K562 (cell line): Measurements from ENCODE around the gene HBG1. TPM values are rescaled to one million over a fixed set of nuclear protein-coding genes. Genes with fewer than 3 reads are reported as not detected.

Source experiments
- BHLHE40 ChIP-seq: IDR thresholded peaks from 2 replicates; pipeline ENCODE4 v1.6.1; 2011; ENCODE audit warnings: low read length, improper control_type of control experiment
- CBFA2T2 ChIP-seq: fragments of 450-650 bp; conservative IDR thresholded peaks from 2 replicates; pipeline ENCODE4 v1.6.1; 2017; ENCODE audit warnings: mild to moderate bottlenecking
- CBFB ChIP-seq: sonication (generic); formaldehyde crosslinking; IDR thresholded peaks from 2 replicates; pipeline ENCODE4 v1.4.0; 2020; ENCODE audit warnings: mild to moderate bottlenecking, missing genetic modification reagents
- CCAR2 ChIP-seq: fragments of 200-400 bp; formaldehyde crosslinking; IDR thresholded peaks from 2 replicates; pipeline ENCODE4 v1.6.1; 2017; ENCODE audit warnings: mild to moderate bottlenecking, low read depth, low read length
- CTBP1 ChIP-seq: fragments of 450-650 bp; IDR thresholded peaks from 2 replicates; pipeline ENCODE4 v1.6.1; 2016; ENCODE audit warnings: borderline replicate concordance
- DPF2 ChIP-seq: fragments of 450-650 bp; IDR thresholded peaks from 2 replicates; pipeline ENCODE4 v1.6.1; 2016
- EP300 ChIP-seq: IDR thresholded peaks from 2 replicates; pipeline ENCODE4 v1.6.1; 2012; ENCODE audit warnings: low read length, improper control_type of control experiment
- HDAC2 ChIP-seq: fragments of 450-650 bp; IDR thresholded peaks from 2 replicates; pipeline ENCODE4 v1.6.1; 2016; ENCODE audit warnings: mild to moderate bottlenecking
- KDM1A ChIP-seq, 2 experiments: fragments of 450-650 bp; IDR thresholded peaks; 2 replicates each; pipeline ENCODE4 v1.6.1; 2016; ENCODE audit warnings: mild to moderate bottlenecking in 2 of 2
- MTA2 ChIP-seq: fragments of 450-650 bp; IDR thresholded peaks from 2 replicates; pipeline ENCODE4 v1.6.1; 2016; ENCODE audit warnings: low read depth
- SMARCA4 ChIP-seq: fragments of 450-650 bp; IDR thresholded peaks from 2 replicates; pipeline ENCODE4 v1.6.1; 2016
- TCF3 ChIP-seq: sonication (generic); formaldehyde crosslinking; IDR thresholded peaks from 2 replicates; pipeline ENCODE4 v1.4.0; 2020; ENCODE audit warnings: mild to moderate bottlenecking, missing genetic modification reagents
- TEAD2 ChIP-seq: fragments of 450-650 bp; IDR thresholded peaks from 2 replicates; pipeline ENCODE4 v1.6.1; 2016; ENCODE audit warnings: missing genetic modification characterization, control low read depth, missing compliant biosample characterization
- THRAP3 ChIP-seq: fragments of 450-650 bp; IDR thresholded peaks from 2 replicates; pipeline ENCODE4 v1.6.1; 2016; ENCODE audit warnings: mild to moderate bottlenecking, inconsistent platforms, borderline replicate concordance
- ZNF212 ChIP-seq: fragments of 450-650 bp; formaldehyde crosslinking; IDR thresholded peaks from 2 replicates; pipeline ENCODE4 v1.4.0; 2020; ENCODE audit warnings: mild to moderate bottlenecking
- polyA plus RNA-seq, 8 experiments: library from polyadenylated mRNA; depleted of rRNA in 4 of 8; stranded (reverse) in 5 of 8; unstranded in 3 of 8; fragments of >200 nt; fragmentation: Nextera tagmentation in 2 of 8; fragmentation: Illumina TruSeq in 1 of 8; extraction: Ambion mirVana in 2 of 8; extraction: Trizol in 1 of 8; gene quantifications; 2 replicates each; pipeline versions ENCODE4 v1.2.1 to v1.2.3, GENCODE V29; 2011 to 2014; ENCODE audit warnings: inconsistent platforms in 1 of 8, missing spikeins in 1 of 8
- total RNA-seq, 7 experiments: library from RNA; depleted of rRNA in 6 of 7; stranded (reverse); fragments of >200 nt in 6 of 7; fragmentation: Illumina TruSeq in 2 of 7; extraction: Trizol in 2 of 7; gene quantifications; 2 replicates each; pipeline versions ENCODE4 v1.2.1 to v1.2.3, GENCODE V29; 2011 to 2021; ENCODE audit warnings: low replicate concordance in 1 of 7
- TF ChIP-seq, protein P1 (sequence below): sonication (generic); formaldehyde crosslinking; IDR thresholded peaks from 2 replicates; pipeline ENCODE4 v1.8.1; 2022; ENCODE audit warnings: missing genetic modification reagents
- TF ChIP-seq, protein P2 (sequence below): fragments of 200-600 bp; sonication (generic); IDR thresholded peaks from one replicate; pipeline ENCODE4 v1.6.1; 2012; ENCODE audit warnings: mild to moderate bottlenecking, low read depth, low read length, inconsistent platforms
- TF ChIP-seq, protein P3 (sequence below), 2 experiments: fragments of 450-650 bp; conservative IDR thresholded peaks; 2 replicates each; pipeline ENCODE4 v1.6.1; 2017; ENCODE audit warnings: mild to moderate bottlenecking in 2 of 2, moderate library complexity in 2 of 2

HBG1 gene
- total and polyA plus RNA-seq, 9 of the 15 experiments (the other 6 are each of a cell fraction or from before 2014, with no cell fraction given) = 1,066 to 16,338 (median 4,898) TPM

DNA sequence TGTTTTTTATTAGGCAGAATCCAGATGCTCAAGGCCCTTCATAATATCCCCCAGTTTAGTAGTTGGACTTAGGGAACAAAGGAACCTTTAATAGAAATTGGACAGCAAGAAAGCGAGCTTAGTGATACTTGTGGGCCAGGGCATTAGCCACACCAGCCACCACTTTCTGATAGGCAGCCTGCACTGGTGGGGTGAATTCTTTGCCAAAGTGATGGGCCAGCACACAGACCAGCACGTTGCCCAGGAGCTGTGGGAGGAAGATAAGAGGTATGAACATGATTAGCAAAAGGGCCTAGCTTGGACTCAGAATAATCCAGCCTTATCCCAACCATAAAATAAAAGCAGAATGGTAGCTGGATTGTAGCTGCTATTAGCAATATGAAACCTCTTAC is 24.2 kb downstream of the HBG1 start (continued):
- TF ChIP-seq DPF2 (peak; percentile 66), CBFB (CRISPR knock-in tag) (no peak), HDAC2 (0 out of 2 replicates have a peak, but pooled peaks have one; percentile 28), KDM1A (IDR thresholded peaks at IDR 0.05) (peak; percentile 50 to 56; a peak in 3 of 4 replicates), CBFA2T2 (peak; percentile 74), ZNF212 (CRISPR knock-in tag) (no peak), EP300 (peak; percentile 32; the same call in 1 of the 2 replicates), SMARCA4 (0 out of 2 replicates have a peak, but pooled peaks have one; percentile 14), CCAR2 (no peak), TCF3 (CRISPR knock-in tag) (peak; percentile 63), BHLHE40 (peak; percentile 68; the same call in 1 of the 2 replicates), MTA2 (peak; percentile 29; the same call in 1 of the 2 replicates), CTBP1 (peak; percentile 24; the same call in 1 of the 2 replicates), THRAP3 (no peak), TEAD2 (tag) (no peak)
- TF ChIP-seq, protein P1, sequence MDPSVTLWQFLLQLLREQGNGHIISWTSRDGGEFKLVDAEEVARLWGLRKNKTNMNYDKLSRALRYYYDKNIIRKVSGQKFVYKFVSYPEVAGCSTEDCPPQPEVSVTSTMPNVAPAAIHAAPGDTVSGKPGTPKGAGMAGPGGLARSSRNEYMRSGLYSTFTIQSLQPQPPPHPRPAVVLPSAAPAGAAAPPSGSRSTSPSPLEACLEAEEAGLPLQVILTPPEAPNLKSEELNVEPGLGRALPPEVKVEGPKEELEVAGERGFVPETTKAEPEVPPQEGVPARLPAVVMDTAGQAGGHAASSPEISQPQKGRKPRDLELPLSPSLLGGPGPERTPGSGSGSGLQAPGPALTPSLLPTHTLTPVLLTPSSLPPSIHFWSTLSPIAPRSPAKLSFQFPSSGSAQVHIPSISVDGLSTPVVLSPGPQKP = no peak
- TF ChIP-seq, protein P2, sequence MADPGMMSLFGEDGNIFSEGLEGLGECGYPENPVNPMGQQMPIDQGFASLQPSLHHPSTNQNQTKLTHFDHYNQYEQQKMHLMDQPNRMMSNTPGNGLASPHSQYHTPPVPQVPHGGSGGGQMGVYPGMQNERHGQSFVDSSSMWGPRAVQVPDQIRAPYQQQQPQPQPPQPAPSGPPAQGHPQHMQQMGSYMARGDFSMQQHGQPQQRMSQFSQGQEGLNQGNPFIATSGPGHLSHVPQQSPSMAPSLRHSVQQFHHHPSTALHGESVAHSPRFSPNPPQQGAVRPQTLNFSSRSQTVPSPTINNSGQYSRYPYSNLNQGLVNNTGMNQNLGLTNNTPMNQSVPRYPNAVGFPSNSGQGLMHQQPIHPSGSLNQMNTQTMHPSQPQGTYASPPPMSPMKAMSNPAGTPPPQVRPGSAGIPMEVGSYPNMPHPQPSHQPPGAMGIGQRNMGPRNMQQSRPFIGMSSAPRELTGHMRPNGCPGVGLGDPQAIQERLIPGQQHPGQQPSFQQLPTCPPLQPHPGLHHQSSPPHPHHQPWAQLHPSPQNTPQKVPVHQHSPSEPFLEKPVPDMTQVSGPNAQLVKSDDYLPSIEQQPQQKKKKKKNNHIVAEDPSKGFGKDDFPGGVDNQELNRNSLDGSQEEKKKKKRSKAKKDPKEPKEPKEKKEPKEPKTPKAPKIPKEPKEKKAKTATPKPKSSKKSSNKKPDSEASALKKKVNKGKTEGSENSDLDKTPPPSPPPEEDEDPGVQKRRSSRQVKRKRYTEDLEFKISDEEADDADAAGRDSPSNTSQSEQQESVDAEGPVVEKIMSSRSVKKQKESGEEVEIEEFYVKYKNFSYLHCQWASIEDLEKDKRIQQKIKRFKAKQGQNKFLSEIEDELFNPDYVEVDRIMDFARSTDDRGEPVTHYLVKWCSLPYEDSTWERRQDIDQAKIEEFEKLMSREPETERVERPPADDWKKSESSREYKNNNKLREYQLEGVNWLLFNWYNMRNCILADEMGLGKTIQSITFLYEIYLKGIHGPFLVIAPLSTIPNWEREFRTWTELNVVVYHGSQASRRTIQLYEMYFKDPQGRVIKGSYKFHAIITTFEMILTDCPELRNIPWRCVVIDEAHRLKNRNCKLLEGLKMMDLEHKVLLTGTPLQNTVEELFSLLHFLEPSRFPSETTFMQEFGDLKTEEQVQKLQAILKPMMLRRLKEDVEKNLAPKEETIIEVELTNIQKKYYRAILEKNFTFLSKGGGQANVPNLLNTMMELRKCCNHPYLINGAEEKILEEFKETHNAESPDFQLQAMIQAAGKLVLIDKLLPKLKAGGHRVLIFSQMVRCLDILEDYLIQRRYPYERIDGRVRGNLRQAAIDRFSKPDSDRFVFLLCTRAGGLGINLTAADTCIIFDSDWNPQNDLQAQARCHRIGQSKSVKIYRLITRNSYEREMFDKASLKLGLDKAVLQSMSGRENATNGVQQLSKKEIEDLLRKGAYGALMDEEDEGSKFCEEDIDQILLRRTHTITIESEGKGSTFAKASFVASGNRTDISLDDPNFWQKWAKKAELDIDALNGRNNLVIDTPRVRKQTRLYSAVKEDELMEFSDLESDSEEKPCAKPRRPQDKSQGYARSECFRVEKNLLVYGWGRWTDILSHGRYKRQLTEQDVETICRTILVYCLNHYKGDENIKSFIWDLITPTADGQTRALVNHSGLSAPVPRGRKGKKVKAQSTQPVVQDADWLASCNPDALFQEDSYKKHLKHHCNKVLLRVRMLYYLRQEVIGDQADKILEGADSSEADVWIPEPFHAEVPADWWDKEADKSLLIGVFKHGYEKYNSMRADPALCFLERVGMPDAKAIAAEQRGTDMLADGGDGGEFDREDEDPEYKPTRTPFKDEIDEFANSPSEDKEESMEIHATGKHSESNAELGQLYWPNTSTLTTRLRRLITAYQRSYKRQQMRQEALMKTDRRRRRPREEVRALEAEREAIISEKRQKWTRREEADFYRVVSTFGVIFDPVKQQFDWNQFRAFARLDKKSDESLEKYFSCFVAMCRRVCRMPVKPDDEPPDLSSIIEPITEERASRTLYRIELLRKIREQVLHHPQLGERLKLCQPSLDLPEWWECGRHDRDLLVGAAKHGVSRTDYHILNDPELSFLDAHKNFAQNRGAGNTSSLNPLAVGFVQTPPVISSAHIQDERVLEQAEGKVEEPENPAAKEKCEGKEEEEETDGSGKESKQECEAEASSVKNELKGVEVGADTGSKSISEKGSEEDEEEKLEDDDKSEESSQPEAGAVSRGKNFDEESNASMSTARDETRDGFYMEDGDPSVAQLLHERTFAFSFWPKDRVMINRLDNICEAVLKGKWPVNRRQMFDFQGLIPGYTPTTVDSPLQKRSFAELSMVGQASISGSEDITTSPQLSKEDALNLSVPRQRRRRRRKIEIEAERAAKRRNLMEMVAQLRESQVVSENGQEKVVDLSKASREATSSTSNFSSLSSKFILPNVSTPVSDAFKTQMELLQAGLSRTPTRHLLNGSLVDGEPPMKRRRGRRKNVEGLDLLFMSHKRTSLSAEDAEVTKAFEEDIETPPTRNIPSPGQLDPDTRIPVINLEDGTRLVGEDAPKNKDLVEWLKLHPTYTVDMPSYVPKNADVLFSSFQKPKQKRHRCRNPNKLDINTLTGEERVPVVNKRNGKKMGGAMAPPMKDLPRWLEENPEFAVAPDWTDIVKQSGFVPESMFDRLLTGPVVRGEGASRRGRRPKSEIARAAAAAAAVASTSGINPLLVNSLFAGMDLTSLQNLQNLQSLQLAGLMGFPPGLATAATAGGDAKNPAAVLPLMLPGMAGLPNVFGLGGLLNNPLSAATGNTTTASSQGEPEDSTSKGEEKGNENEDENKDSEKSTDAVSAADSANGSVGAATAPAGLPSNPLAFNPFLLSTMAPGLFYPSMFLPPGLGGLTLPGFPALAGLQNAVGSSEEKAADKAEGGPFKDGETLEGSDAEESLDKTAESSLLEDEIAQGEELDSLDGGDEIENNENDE = no peak
- TF ChIP-seq, protein P3, sequence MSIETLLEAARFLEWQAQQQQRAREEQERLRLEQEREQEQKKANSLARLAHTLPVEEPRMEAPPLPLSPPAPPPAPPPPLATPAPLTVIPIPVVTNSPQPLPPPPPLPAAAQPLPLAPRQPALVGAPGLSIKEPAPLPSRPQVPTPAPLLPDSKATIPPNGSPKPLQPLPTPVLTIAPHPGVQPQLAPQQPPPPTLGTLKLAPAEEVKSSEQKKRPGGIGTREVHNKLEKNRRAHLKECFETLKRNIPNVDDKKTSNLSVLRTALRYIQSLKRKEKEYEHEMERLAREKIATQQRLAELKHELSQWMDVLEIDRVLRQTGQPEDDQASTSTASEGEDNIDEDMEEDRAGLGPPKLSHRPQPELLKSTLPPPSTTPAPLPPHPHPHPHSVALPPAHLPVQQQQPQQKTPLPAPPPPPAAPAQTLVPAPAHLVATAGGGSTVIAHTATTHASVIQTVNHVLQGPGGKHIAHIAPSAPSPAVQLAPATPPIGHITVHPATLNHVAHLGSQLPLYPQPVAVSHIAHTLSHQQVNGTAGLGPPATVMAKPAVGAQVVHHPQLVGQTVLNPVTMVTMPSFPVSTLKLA (conservative IDR thresholded peaks at IDR 0.05) = peak in 1 of 2 experiments; percentile 24; a peak in 1 of 4 replicates
